ENCODE results near the gene ZNF415.

The ZNF415 gene

DNA sequence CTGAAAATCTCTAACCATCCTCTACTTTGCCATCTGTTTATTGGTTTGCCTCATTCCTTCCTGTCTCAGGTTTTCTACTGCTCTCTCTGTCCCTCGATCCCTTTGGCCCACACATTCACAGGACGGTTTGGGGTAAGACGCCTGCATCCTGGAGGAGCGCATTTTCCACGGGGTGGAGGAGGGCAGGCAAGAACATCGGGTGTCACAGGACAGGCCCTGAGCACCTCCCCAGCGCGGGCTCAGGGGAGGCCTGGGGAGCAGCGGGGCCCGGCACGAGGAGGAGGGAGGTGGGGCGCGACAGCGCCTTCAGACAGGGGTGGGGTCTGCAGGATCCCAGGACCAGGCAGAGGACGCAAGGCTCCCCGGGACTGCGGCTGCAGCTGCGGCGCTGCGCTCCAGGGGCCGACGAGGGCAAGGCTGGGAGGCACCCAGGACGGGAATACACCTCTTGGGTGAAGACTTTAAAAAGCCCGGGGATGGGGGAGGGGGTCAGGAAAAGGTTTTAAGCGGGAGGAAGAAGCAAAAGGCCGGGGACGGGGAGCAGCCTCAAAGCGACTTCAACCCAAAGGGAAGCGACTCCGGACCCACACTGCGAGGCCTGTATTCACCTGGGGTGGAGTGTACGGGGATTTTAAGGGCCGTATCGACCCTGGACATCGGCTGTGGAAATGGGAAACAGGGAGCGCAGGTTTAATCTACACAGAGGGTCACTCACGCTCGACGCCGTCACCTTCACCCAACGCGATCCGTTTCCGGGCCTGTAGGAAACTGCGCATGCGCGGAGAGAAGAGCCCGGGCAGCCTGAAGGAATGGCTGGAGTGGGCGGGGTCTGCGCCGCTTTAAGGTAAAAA lies at the start of gene ZNF415:
Gene ZNF415 (minus strand): TSS at position 770 of the 851 bp plus-strand sequence. CDS start 10,234 bp downstream, outside the sequence.
- TF ChIP-seq, protein P1, sequence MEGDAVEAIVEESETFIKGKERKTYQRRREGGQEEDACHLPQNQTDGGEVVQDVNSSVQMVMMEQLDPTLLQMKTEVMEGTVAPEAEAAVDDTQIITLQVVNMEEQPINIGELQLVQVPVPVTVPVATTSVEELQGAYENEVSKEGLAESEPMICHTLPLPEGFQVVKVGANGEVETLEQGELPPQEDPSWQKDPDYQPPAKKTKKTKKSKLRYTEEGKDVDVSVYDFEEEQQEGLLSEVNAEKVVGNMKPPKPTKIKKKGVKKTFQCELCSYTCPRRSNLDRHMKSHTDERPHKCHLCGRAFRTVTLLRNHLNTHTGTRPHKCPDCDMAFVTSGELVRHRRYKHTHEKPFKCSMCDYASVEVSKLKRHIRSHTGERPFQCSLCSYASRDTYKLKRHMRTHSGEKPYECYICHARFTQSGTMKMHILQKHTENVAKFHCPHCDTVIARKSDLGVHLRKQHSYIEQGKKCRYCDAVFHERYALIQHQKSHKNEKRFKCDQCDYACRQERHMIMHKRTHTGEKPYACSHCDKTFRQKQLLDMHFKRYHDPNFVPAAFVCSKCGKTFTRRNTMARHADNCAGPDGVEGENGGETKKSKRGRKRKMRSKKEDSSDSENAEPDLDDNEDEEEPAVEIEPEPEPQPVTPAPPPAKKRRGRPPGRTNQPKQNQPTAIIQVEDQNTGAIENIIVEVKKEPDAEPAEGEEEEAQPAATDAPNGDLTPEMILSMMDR (IDR thresholded peaks at IDR 0.05; ENCODE audit: low read depth, low read length): no peak
- DNase-seq (ENCODE audit: extremely low read depth, low read depth): peak; percentile 14

DNA sequence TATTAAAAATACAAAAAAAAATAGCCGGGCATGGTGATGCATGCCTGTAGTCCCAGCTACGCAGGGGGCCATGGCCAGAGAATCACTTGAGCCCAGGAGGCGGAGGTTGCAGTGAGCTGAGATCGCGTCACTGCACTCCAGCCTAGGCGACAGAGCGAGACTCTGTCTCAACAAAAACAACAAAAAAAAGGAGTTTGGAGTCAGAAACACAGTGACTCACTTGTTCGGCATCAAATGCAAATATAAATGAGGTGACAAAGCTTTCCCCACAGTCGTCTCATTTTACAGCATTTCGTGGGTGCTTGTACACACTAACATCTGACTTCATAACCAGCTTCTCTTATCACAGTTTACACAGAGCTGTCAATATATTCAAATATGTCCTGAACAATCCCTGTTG lies 49.5 kb upstream of the ZNF415 start:
- DNase-seq (ENCODE audit: extremely low read depth, low read depth): no peak
- TF ChIP-seq, protein P1 (IDR thresholded peaks at IDR 0.05; ENCODE audit: low read depth, low read length): no peak

DNA sequence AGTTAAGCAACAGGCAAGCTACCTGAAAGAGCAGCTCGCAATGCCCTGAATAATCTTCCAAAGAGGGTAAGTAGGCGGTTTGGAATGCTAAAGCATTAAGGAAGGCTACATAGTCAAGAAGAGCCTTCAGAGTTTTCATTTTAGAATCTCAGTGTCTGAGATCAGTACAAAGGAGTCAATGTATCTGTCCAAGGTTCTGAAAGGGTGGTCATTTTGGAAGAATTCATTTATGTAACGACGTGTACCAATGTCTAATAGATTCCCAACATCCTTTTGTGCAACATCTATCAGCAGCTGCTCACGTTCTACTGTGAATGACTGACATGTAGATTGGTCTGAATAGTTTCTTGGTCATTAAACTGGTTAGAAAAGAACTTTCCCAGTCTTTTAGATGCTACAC lies 45.3 kb upstream of the ZNF415 start:
- no peak for DNase-seq (ENCODE audit: extremely low read depth, low read depth)
- TF ChIP-seq, protein P1 (IDR thresholded peaks at IDR 0.05; ENCODE audit: low read depth, low read length): no peak

DNA sequence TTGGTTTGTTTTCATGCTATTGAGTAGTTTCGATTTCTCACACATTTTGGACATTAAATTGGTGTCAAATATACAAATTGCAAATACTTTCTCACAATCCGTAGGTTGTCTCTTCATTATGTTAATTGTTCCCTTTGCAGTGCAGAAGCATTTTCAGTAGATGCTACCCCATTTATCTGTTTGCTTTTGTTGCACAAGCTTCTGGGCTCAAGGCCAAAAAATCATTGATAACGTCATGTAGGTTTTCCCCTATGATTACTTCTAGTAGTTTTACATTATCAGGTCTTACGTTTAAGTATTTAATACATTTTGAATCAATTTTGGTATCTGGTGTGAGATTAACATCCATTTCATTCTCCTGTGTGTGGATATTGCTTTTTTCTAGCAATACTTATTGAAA lies 40.2 kb upstream of the ZNF415 start:
- no peak for DNase-seq (ENCODE audit: extremely low read depth, low read depth)
- TF ChIP-seq, protein P1 (IDR thresholded peaks at IDR 0.05; ENCODE audit: low read depth, low read length): no peak

DNA sequence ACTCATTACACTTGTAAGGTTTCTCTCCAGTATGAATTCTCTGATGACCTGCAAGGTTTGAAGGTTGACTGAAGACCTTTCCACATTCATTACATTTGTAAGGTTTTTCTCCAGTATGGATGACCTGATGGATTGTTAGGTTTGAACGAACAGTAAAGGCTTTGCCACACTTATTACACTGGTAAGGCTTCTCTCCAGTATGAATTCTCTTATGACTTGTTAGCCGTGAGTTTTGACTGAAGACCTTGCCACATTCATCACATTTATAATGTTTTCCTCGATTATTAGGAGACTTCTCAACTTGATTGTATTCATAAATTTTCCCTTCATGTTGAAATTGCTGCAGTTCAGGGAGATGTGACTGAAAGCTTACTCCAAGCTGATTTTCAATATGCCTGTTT lies 33.0 kb upstream of the ZNF415 start:
- DNase-seq (ENCODE audit: extremely low read depth, low read depth): no peak
- TF ChIP-seq, protein P1 (IDR thresholded peaks at IDR 0.05; ENCODE audit: low read depth, low read length): no peak

DNA sequence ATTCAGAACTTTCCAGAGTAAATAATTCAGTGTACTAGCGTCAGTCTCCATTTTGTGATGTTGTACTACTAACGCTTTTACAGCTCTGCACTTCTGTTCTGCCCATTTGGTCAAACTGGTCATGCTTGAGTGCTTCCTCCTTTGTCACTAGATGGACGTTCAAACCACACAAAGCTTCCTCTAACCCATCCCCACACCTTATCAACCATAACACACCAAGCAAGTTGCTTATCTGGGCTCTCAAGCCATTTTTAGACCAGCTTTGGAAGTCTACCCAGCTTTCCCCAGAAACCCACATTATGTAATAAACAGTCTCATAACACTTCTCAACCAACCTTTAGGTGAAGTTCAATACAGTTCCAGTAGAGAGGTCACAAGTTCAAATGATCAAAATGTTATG lies 28.4 kb upstream of the ZNF415 start:
- DNase-seq (ENCODE audit: extremely low read depth, low read depth): no peak
- TF ChIP-seq, protein P1 (IDR thresholded peaks at IDR 0.05; ENCODE audit: low read depth, low read length): no peak

DNA sequence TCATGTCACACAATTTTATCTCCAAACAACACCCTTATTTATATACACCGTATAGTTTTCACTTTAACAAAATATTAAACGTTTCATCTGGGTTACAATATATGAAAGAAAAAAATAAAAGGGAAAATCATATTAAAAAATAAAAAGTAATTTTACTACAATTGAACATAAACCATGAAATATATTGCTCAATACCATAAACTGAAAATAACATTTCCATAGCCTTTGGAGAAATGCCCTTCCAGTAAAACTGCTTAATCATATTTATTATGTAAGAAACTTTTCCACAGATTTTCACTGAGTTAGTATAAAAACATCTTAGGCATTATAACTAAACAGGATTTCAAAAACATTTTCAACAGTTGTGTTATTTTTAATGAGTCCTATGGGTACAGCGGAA lies 27.6 kb upstream of the ZNF415 start:
- TF ChIP-seq, protein P1 (IDR thresholded peaks at IDR 0.05; ENCODE audit: low read depth, low read length): no peak

More for the DNA sequence above, 27.6 kb upstream of the ZNF415 start:
- DNase-seq (ENCODE audit: extremely low read depth, low read depth): no peak

Measured in AG09319 (cell line).